Muscle of leg (tissue), 11 donors: Measurements from ENCODE around the gene VIL1. TPM values are rescaled to one million over a fixed set of nuclear protein-coding genes. Genes with fewer than 3 reads are reported as not detected.

Experiments used
- DNase-seq: peaks from one replicate; pipeline ENCODE4 v3.0.0; 2013
- H3K27ac ChIP-seq: one replicate; pipeline ENCODE4 v1.5.1; 2013; ENCODE audit warnings: mild to moderate bottlenecking, low read length, control low read depth
- H3K27me3 ChIP-seq: one replicate; pipeline ENCODE4 v1.6.1; 2013; ENCODE audit warnings: low read length; ENCODE audit not compliant: control insufficient read depth, insufficient read depth
- H3K36me3 ChIP-seq: one replicate; pipeline ENCODE4 v1.6.1; 2013; ENCODE audit warnings: low read length; ENCODE audit not compliant: control insufficient read depth, insufficient read depth
- H3K4me1 ChIP-seq: one replicate; pipeline ENCODE4 v1.6.1; 2013; ENCODE audit warnings: low read length; ENCODE audit not compliant: control insufficient read depth, insufficient read depth
- H3K4me3 ChIP-seq: one replicate; pipeline ENCODE4 v1.5.1; 2013; ENCODE audit warnings: low read length, control low read depth
- H3K9me3 ChIP-seq: replicated peaks from 2 replicates; pipeline ENCODE4 v1.6.1; 2013; ENCODE audit warnings: low read depth, low read length; ENCODE audit not compliant: control insufficient read depth
- WGBS: methylation state at CpG from one replicate; pipeline ENCODE4 v1.1.5; 2013; ENCODE audit warnings: missing lambda C conversion rate; ENCODE audit not compliant: insufficient coverage; 5-methylcytosine and 5-hydroxymethylcytosine counted together
- polyA plus RNA-seq, 8 donors: library from polyadenylated mRNA; unstranded; fragments of 120-200 nt; gene quantifications; one replicate each; pipeline versions ENCODE4 v1.2.1 to v1.2.3, GENCODE V29; 2013; ENCODE audit warnings: inconsistent platforms in 1 of 8, low replicate concordance in 1 of 8; ENCODE audit not compliant: insufficient read length in 8 of 8, insufficient read depth in 1 of 8
- total RNA-seq: library from RNA; stranded (reverse); fragments of 120-200 nt; gene quantifications from one replicate; pipeline ENCODE4 v1.2.4, GENCODE V29; 2013

The VIL1 gene
- total and polyA plus RNA-seq, 9 donors = 0.12 to 19.1 (median 0.45) TPM; not detected in 3

DNA sequence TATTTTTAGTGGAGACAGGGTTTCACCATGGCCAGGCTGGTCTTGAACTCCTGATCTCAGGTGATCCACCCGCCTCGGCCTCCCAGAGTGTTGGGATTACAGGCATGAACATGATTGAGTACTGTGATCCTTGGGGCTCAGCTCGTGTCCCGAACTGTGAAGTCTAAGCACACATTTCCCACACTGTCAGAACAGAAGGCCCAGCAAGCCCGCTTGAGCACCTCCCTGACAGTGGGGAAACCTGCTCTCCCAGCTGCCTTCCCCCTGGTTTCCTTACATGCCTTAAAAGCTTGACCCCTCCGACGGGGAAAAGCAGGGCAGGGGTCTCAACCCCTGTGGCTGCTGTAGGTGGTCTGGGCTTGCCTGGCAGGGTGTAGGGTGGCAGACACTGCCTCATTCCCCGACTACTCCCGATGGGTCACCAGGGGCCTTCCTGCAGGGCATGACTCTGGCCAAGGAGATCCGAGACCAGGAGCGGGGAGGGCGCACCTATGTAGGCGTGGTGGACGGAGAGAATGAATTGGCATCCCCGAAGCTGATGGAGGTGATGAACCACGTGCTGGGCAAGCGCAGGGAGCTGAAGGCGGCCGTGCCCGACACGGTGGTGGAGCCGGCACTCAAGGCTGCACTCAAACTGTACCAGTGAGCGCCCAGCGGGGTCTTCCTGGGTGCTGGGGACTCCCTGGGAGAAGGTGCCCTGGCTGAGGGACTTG is 10.1 kb downstream of the VIL1 start:
- H3K4me1 ChIP-seq = no peaks in the 10 kb centered on the region
- no peaks in the 10 kb centered on the region for H3K36me3 ChIP-seq
- no peak overlapping the region for H3K27ac ChIP-seq
- H3K4me3 ChIP-seq = no peak overlapping the region
- no peak for DNase-seq
- WGBS = 90% methylated on average over 21 of the region's 24 CpGs
- H3K27me3 ChIP-seq = peaks cover 2% of the 10 kb centered on the region
- no peaks in the 10 kb centered on the region for H3K9me3 ChIP-seq

DNA sequence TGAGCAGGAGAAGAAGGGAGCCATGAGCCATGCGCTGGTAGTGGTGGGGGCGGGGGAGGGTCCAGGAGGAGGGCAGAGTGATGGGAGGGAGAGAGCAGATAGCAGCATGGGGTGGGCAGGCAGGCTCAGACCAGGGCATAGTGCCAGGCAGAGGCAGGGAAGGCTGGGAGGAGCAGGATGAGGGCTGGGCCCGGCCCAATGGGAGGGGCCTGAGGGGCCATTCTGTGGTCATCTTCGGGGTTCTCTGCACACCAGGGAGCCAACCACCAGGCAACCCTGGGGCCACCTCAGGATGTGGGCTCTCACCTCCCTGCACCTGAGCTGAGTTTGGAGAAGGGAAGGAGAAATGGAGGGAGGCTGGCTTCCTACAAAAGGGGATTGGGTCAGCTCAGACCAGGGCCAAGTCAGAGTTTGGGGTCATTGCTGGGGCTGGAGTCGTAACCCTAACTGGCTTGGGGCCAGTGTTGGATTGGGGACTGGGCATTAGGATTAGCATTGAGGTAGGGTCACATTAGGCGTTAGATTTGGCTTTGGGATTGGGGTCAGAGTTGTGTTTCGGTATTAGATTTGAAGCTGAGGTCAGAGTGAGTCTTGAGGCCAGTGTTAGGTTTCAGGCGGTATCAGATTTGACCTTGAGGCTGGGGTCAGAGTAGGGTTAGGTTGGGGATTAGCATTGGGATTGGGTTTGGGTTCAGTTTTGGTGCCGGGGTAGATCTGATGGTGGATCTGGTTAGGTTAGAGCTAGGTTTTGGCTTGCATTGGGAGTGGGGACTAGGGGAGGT is 11.2 kb downstream of the VIL1 start:
- Histone ChIP-seq H3K27me3 (peaks cover 2% of the 10 kb centered on the region), H3K4me3 (no peak overlapping the region), H3K27ac (no peak overlapping the region), H3K9me3 (no peaks in the 10 kb centered on the region), H3K4me1 (no peaks in the 10 kb centered on the region), H3K36me3 (no peaks in the 10 kb centered on the region)
- DNase-seq = no peak
- WGBS = 58% methylated on average over 8 of the region's 9 CpGs

DNA sequence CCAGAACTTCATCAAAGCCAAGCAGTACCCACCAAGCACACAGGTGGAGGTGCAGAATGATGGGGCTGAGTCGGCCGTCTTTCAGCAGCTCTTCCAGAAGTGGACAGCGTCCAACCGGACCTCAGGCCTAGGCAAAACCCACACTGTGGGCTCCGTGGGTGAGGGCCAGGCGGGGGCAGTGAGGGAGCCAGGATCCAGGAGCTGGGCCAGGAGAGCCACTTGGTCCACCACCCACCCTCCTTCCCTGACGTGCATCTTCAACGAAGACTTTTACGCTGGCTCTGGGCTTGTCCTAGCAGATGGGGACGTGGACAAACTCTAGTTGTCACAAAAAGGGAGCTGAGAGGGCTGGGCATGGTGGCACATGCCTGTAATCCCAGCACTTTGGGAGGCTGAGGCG is 11.8 kb downstream of the VIL1 start:
- H3K36me3 ChIP-seq = no peaks in the 10 kb centered on the region
- no peaks in the 10 kb centered on the region for H3K4me1 ChIP-seq
- no peaks in the 10 kb centered on the region for H3K9me3 ChIP-seq
- WGBS = 88% methylated on average over 7 of the region's 11 CpGs
- no peak overlapping the region for H3K4me3 ChIP-seq
- no peak overlapping the region for H3K27ac ChIP-seq
- peaks cover 2% of the 10 kb centered on the region for H3K27me3 ChIP-seq
- no peak for DNase-seq

DNA sequence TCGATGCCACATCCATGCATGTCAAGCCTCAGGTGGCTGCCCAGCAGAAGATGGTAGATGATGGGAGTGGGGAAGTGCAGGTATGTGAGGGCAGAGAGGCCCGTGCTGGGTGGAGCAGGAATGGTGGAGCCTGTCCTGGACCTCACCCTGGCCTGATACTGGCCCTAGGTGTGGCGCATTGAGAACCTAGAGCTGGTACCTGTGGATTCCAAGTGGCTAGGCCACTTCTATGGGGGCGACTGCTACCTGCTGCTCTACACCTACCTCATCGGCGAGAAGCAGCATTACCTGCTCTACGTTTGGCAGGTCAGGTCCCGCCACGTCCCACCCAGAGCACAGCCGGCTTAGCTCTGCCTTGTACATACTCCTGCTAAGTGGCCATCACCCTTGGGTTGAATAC is 13.0 kb downstream of the VIL1 start:
- Histone ChIP-seq H3K27me3 (peaks cover 2% of the 10 kb centered on the region), H3K9me3 (no peaks in the 10 kb centered on the region), H3K27ac (no peak overlapping the region), H3K4me3 (no peak overlapping the region), H3K36me3 (no peaks in the 10 kb centered on the region), H3K4me1 (no peaks in the 10 kb centered on the region)
- DNase-seq = no peak
- 77% methylated on average over 9 of the region's 10 CpGs for WGBS

DNA sequence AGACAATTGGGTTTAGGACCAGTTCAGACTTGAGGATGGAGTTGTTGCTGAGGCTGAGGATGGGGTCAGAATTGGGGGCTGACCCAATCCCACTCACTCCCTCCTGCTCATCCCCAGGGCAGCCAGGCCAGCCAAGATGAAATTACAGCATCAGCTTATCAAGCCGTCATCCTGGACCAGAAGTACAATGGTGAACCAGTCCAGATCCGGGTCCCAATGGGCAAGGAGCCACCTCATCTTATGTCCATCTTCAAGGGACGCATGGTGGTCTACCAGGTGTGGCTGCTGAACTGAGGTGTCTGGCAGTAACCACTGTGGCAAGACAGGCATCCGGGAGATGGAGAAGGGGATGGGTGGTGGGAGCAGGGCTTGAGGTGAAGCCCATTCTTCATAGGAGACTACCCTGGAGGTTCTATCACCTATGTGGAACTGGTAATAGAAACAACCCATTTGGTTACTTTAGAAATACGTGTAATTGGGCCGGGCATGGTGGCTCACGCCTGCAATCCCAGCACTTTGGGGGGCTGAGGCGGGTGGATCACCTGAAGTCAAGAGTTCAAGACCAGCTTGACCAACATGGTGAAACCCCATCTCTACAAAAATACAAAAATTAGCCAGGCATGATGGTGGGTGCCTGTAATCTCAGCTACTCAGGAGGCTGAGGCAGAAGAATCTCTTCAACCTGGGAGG is 13.9 kb downstream of the VIL1 start:
- WGBS = 77% methylated on average over 3 of the region's 8 CpGs
- DNase-seq = no peak
- no peak overlapping the region for H3K27ac ChIP-seq

DNA sequence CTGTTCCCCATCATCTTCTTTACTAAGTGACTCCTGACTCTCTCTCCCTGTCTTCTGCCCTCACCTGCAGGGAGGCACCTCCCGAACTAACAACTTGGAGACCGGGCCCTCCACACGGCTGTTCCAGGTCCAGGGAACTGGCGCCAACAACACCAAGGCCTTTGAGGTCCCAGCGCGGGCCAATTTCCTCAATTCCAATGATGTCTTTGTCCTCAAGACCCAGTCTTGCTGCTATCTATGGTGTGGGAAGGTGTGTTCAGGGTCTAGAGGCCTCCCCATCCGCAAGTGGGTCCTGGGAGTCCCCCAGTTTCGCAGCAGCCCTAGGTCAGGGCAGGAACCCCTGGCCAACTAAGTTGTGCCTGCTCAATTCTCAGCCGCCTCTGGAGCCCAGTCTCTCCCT is 15.5 kb downstream of the VIL1 start:
- H3K4me3 ChIP-seq = no peak overlapping the region
- H3K27me3 ChIP-seq = peaks cover 2% of the 10 kb centered on the region
- no peak overlapping the region for H3K27ac ChIP-seq
- no peaks in the 10 kb centered on the region for H3K9me3 ChIP-seq
- H3K4me1 ChIP-seq = peaks cover 8% of the 10 kb centered on the region
- no peak for DNase-seq
- WGBS = 83% methylated on average over 6 of the region's 9 CpGs
- no peaks in the 10 kb centered on the region for H3K36me3 ChIP-seq

More for the DNA sequence above, 13.9 kb downstream of the VIL1 start:
- Histone ChIP-seq H3K27me3 (peaks cover 2% of the 10 kb centered on the region), H3K4me1 (no peaks in the 10 kb centered on the region), H3K4me3 (no peak overlapping the region), H3K9me3 (no peaks in the 10 kb centered on the region), H3K36me3 (no peaks in the 10 kb centered on the region)

DNA sequence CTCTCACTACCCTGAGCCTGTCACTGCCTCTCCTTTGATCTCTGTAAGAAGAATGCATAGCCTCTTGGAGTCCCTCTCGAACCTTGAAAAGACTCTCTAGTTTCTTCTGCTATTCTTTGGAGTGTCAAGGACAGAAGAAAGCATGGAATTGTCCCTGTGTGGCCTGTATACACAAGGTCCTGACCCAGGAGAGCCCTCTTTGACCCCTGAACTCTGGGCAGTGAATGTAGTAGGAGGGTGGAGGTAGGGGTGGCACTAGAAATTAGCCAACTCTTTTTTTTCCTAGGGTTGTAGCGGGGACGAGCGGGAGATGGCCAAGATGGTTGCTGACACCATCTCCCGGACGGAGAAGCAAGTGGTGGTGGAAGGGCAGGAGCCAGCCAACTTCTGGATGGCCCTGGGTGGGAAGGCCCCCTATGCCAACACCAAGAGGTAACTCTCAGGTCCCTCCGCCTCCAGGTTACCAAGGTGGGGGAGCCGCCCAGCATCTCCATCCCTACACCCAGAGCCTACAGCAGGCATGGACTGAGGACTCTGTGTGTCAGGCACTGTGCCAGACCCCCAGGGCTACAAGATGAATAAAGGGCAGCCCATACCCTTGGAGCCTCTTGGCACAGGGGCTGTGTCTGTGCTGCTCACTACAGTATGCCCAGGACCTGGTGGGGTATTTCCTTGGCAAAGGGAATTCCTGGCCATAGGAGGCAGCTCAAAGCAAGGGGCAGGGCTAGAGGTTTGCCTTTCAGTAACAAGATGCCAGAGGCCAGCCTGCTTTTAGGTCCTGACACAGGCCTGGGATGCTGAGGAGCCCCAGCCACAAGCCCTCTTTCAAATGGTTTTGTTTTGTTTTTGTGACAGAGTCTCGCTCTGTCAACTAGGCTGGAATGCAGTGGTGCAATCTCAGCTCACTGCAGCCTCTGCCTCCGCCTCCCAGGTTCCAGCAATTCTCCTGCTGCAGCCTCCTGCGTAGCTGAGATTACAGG is 16.4 kb downstream of the VIL1 start:
- DNase-seq = no peak
- Histone ChIP-seq H3K27ac (no peak overlapping the region), H3K36me3 (no peaks in the 10 kb centered on the region), H3K9me3 (no peaks in the 10 kb centered on the region), H3K4me3 (no peak overlapping the region), H3K4me1 (peaks cover 8% of the 10 kb centered on the region), H3K27me3 (peaks cover 2% of the 10 kb centered on the region)
- WGBS = 57% methylated on average over 3 of the region's 11 CpGs

DNA sequence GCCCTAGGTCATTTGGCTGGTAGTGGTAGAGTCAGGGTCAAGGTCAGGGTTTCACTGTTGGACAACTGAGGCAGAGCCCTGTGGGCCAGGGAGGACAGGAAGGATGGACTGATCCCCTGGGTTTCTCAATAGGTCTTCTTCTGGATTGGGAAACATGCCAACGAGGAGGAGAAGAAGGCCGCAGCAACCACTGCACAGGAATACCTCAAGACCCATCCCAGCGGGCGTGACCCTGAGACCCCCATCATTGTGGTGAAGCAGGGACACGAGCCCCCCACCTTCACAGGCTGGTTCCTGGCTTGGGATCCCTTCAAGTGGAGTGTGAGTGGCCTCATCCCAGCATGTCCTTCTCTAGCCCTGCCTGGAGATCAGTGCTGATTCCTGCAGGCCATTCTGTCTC is 18.1 kb downstream of the VIL1 start:
- WGBS = no CpG with 5 or more reads among the region's 5 CpGs
- no peak for DNase-seq

DNA sequence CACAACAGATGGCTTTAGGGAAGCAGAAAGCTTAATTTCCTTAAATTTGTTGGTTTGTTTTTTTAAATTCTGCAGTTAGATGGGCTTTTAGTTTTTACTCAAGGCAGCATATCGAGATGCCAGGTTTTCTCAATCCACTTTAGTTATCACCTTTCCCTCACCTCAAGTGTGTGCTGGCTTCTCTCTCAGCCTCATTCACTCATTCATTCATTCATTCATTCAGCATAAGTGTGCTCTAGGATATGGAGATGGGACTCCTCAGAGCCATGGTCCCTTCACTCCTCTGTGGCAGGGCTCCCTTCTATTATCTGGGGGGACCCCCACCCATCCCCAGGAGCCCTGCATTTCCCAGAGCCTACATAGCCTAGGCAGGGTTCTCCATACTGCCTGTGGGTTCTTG is 19.0 kb downstream of the VIL1 start:
- peaks cover 8% of the 10 kb centered on the region for H3K4me1 ChIP-seq
- no peak overlapping the region for H3K4me3 ChIP-seq
- no peak for DNase-seq
- no CpG with 5 or more reads among the region's 1 CpG for WGBS
- no peaks in the 10 kb centered on the region for H3K9me3 ChIP-seq
- H3K27ac ChIP-seq = no peak overlapping the region
- H3K36me3 ChIP-seq = no peaks in the 10 kb centered on the region
- H3K27me3 ChIP-seq = no peaks in the 10 kb centered on the region

More for the DNA sequence above, 18.1 kb downstream of the VIL1 start:
- no peaks in the 10 kb centered on the region for H3K36me3 ChIP-seq
- no peak overlapping the region for H3K4me3 ChIP-seq
- H3K4me1 ChIP-seq = peaks cover 8% of the 10 kb centered on the region
- peaks cover 2% of the 10 kb centered on the region for H3K27me3 ChIP-seq
- no peak overlapping the region for H3K27ac ChIP-seq
- no peaks in the 10 kb centered on the region for H3K9me3 ChIP-seq
